Stimulated activated CD4-positive, alpha-beta T cell treated with anti-CD3 and anti-CD28 coated beads, Interleukin-12 subunit alpha, Interleukin-12 subunit beta, amount 100 ng/mL, for 48 hours (primary cell): Measurements from ENCODE around the gene ATP5MG.

Experiments used
- DNase-seq, 3 donors: peaks; one replicate each; pipeline ENCODE4 v3.0.0-alpha.2; 2020; ENCODE audit warnings: low read depth in 2 of 3, low spot score in 1 of 3

ATP5MG gene

GRCh38 chr11:118441770-118442275 is 40.4 kb downstream of the ATP5MG start:
- DNase-seq, result no peak

GRCh38 chr11:118442301-118442700 is 40.9 kb downstream of the ATP5MG start:
- DNase-seq, result no peak

GRCh38 chr11:118442908-118443589 is 41.6 kb downstream of the ATP5MG start:
- no peak for DNase-seq

- no peak for DNase-seq
Observed at GRCh38 chr11:118443590-118444218, 42.3 kb downstream of the ATP5MG start.

- DNase-seq, result no peak
Observed at GRCh38 chr11:118447423-118447822, 46.0 kb downstream of the ATP5MG start.

GRCh38 chr11:118448294-118448693 is 46.9 kb downstream of the ATP5MG start:
- DNase-seq, result no peak

- DNase-seq, result no peak
Observed at GRCh38 chr11:118449316-118449918, 48.0 kb downstream of the ATP5MG start.

GRCh38 chr11:118450451-118450850 is 49.0 kb downstream of the ATP5MG start:
- no peak for DNase-seq
